GM19452 (cell line): ENCODE results near the gene NOTUM.

Experiments
- ATAC-seq: cut with Tn5 transposase; IDR thresholded peaks from one replicate; pipeline ENCODE4 v1.9.1; 2021; ENCODE audit not compliant: unreplicated experiment

Gene NOTUM

GRCh38 chr17:81940538-81941483 lies 20.2 kb downstream of the NOTUM start:
- no peak for ATAC-seq

DNA sequence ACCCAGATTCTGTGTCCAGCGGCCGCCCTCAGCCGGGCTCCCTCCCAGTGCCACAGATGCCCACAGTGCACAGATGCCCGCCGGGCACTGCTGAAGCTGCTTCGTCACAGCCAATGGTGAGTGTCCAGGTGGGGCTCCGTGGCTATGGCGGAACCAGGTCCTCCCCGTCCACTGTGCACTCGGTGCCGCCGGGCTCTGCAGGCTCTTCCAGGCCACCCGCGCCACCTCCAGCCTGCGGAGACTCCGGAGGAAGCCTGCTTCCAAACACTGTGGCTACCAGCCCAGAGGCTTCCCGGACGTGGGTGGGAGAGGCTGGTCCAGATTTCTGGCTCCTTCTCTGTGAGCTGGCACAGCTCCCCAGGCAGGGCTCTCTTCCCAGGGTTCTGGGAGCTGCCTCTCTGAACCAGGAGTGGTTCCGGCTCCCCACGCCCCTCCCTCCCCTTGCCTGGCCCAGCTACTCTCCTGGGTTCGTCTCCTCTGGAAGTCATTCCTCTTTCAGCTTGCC lies 21.1 kb downstream of the NOTUM start:
- ATAC-seq, result no peak

DNA sequence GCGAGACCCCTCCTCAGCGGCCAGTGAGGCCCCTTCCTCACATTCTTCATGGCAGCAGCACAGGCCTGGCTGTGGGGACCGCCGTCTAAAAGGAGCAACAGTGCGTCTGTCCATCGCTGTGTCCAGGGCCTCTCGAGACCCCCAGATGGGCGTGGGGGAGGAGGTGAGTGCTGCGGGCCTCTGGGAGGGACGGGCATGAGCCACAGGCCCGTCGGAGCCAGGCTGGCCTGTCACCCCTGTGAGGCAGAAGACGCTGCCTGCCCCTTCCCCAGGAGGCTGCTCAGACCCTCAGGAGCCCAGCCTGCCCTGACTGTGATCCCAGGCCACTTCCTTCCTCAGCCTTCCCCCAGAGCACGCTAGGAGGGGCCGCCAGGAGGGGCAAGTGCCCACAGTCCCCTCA lies 21.8 kb downstream of the NOTUM start:
- no peak for ATAC-seq

DNA sequence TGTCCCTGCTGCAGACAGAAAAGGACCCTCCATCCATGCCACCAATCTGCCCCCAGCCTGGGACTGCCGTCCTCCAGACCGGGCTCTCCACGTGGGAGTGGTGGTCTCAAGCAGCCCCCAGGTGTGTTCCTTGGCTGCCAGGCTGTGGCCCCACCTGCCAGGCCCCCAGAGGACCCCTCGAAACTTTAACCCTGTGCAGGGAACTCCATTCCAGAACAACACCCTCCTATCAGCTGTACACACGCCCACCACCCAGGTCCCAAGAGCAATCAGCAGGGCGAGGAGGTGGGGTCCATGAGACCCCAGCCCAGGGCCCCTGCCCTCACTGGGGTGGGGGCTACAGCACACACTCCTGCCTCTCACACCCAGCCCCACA lies 25.3 kb downstream of the NOTUM start:
- ATAC-seq, result no peak

DNA sequence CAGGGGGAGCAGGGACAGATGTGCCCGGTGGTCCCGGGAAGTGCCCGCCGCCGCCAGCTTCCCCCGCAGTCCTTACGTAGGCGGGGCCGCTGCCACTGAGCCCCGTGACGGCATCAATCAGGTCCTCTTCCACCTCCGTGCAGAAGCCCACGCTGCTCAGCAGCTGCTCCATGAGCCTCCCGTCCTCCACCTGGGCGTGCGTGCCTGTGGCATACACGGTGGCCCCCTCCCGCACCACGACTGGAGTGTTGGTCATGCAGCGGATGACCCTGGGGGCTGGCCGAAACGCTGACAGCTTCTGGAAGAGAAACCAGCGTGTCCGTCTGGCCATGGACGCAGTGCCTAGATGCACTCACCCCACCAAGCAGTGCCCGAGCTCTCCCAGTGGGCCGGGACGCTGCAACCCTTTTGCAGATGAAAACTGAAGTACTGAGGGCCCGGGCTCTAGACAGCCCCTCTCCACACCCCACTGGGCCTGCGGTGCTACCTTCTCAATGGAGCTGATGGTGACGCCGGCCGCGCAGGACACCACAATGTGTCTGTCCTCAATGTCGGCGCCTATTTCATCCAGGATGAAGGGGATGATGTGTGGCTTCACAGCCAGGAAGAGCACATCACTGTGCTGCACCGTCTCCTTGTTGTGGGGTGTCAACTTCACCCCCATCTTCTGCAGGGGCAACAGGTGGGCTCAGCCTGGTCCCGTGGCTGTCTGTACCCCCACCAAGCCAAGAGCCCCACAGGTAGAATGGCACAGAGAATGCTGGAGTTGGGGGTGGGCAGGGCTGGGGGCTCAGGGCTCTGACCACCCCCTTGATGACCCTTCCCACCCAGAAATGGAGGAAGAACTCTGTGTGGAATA lies 25.9 kb downstream of the NOTUM start:
- no peak for ATAC-seq

- no peak for ATAC-seq
Observed at GRCh38 chr17:81934098-81934757, 26.8 kb downstream of the NOTUM start.

DNA sequence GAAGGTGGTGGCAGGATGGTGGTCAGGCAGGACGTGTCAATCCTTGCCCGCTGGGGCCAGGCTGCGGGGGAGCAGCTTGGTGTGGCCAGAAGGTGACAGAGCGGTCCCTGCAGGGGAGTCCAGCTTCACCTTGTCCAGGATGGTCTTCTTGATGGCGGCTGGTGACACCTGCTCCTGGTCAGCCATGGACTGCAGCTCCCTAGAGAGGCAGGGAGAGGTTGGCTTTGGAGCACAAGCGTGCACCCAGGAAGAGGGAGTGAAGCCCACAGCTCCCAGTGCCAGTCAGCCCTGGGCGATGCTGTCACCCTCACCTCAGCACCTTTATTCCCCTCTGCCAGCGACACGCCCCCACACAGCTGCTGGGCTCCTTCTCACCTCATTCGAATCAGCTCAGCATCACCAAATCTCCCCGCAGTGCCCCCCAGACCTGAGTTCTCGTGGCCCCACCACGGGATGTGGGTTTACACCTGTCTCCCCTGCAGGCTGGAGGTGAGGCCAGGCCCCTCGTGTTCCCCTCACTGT lies 27.7 kb downstream of the NOTUM start:
- no peak for ATAC-seq

- no peak for ATAC-seq
Observed at GRCh38 chr17:81932333-81932983, 28.5 kb downstream of the NOTUM start.

- ATAC-seq, result no peak
Observed at GRCh38 chr17:81931557-81932332, 29.2 kb downstream of the NOTUM start.

DNA sequence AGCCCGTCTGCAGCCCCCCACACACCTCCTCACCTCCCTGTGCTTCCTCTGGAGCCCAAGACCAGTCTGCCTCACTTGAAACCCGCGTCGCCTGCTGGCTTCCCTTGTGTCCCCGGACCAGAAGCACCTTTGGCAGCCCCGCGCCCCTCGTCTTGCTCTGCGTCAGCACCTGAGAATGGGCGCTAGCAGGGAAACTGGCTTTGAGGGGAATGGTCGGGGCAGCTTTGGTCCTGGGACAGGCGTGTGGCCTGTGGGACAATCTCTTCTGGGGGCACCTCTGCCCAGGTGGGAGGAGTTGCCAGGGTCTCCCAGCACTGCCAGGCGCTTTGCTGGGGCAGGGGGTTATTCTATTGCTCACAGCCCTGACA lies 29.8 kb downstream of the NOTUM start:
- no peak for ATAC-seq

GRCh38 chr17:81930142-81931125 lies 30.6 kb downstream of the NOTUM start:
- ATAC-seq, result no peak

DNA sequence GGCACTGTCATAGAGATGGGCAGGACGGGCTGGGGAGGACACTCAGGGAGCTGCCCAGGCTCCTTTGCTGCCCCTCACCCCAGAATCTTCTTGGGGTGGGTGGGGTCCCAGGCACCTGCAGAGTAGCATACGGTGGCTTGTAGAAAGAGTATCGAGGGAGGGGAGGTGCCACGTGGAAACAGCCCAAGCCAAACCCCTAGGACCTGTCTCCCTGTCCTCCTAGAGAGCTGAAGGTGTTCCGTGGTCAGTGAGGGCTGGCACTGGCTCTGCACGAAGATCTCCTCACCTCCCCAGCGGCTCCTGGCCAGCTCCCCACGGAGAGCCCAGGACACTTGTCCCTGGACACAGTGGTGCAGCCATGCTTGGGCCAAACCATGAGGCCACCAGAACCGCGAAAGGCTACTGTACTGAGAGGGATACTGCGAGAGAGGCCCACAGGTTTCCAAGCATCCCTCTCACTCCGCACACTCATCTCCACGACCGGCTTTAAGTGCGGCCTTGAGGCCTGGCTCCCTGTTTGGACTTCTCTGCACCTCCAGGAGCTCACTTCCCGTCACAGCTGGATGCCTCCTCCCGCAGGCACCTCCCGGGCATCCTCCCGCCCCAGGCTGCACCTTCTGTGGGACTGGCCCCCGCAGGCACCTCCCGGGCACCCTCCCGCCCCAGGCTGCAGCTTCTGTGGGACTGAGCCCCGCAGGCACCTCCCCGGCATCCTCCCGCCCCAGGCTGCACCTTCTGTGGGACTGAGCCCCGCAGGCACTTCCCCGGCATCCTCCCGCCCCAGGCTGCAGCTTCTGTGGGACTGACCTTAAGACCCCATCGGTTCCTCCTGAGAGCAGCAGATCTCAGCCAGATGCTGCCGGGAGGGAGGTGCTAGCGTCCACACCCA lies 31.5 kb downstream of the NOTUM start:
- ATAC-seq, result no peak

- ATAC-seq, result no peak
Observed at GRCh38 chr17:81928544-81929252, 32.3 kb downstream of the NOTUM start.

DNA sequence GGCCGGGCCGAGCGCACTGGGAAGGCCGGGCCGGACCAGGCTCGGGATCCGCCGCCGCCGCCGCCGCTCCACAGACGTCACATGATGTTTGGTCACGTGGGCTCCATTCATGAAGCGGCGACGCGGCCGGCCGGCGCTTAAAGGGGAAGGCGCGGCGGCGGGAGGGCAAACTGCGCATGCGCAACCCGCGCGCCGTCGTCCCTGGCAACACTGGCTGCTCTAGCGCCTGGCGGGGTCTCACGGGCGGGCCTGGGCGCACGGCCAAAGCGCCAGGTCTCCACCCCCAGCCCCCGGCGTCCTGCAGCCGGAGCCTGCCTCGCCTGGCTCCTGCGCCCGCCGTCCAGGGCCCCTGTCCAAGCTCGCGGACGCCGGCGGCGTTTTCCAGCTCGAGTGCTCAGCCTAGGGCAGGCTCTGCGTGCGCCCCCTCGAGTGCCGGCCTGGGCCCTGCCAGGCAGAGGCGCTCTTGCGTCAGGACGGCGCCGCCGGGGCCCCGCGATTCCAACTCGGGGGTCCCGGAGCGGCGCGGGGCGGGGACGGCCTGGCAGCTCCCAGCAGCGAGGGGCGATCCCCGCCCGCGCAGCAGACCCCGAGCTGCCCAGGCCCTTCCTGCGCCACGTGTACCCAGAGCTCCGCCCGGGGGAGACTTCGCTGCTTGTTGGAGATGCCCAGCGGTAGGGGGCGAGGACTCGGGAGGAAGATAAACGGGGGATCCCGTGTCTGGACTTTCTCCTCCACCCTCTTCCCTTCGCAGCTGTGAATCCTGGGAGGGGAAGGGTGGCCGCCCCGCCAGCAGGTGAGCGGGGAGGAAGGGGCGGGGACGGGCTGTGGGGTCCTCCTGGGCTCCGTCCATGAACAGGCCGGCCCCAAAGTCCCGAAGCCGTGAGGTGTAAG lies 33.1 kb downstream of the NOTUM start, which contains the start of gene MAFG:
TSS of gene MAFG (minus strand) at position 83 of the 891 bp plus-strand sequence. CDS start 4,550 bp downstream, outside the sequence.
- ATAC-seq, result peak; percentile 66

DNA sequence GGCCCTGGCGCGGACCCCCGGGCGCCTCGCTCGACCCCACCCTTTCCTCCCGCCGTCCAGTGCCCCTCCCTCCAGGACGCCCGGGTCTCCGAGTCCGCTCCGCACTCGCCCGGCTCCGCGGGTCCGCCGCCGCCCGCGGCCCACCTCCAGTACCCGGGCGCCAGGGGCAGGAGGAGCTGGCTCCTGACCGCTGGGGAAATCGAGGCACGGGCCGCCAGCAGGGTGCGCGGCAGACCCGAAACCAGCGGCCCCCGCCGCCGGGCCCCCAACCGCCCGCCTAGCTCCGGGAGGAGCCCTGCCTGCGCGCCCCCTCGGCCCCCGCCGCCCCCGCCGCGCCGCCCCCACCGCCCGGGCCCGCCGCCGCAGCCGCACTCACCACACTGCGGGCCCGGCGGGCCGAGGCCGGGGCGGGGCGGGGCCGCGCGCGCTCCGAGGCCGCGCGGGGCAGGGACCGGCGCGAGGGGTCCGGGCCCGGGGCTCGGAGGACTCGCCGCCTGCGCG lies 33.8 kb downstream of the NOTUM start:
- ATAC-seq, result peak; percentile 18
